Stimulated activated CD4-positive, alpha-beta T cell treated with anti-CD3 and anti-CD28 coated beads, Interleukin-1b, Interleukin-23, amount 100 ng/mL, for 24 hours (primary cell): ENCODE results near the gene KRTAP1-4.
"Not testable (repeated sequence)": the region's sequence is repeated elsewhere in the genome, so short reads cannot be mapped to it uniquely, and the experiment has no call there.

Source experiments
- DNase-seq, 4 experiments: peaks; one replicate each; pipeline ENCODE4 v3.0.0-alpha.2; 2020; ENCODE audit warnings: low read depth in 4 of 4, low spot score in 1 of 4

Gene KRTAP1-4

GRCh38 chr17:41008811-41009210, 21.2 kb downstream of the KRTAP1-4 start, which contains the start of gene KRTAP3-1:
Gene KRTAP3-1, minus strand, starts transcription at chr17:41009128. Its CDS starts 54 bp downstream, at chr17:41009074.
- no peak for DNase-seq

- no peak for DNase-seq
Observed at GRCh38 chr17:41004397-41004796, 25.6 kb downstream of the KRTAP1-4 start.

- no peak for DNase-seq
Observed at GRCh38 chr17:41003926-41004325, 26.1 kb downstream of the KRTAP1-4 start.

GRCh38 chr17:41002814-41003213, 27.2 kb downstream of the KRTAP1-4 start:
- no peak for DNase-seq

- DNase-seq, result no peak
Observed at GRCh38 chr17:41001795-41002194, 28.2 kb downstream of the KRTAP1-4 start.

- not testable (repeated sequence) for DNase-seq
Observed at GRCh38 chr17:40999563-40999962, 30.4 kb downstream of the KRTAP1-4 start, which contains the start of gene KRTAP3-2. Gene KRTAP3-2, minus strand, starts transcription at chr17:40999906. Its CDS starts 53 bp downstream, at chr17:40999853.

GRCh38 chr17:40997361-40997760, 32.6 kb downstream of the KRTAP1-4 start:
- DNase-seq, result no peak

GRCh38 chr17:40996829-40997228, 33.2 kb downstream of the KRTAP1-4 start:
- no peak for DNase-seq

- no peak for DNase-seq
Observed at GRCh38 chr17:40995116-40995515, 34.9 kb downstream of the KRTAP1-4 start.

GRCh38 chr17:40993839-40994238, 36.2 kb downstream of the KRTAP1-4 start, which contains the start of gene KRTAP3-3:
Gene KRTAP3-3, minus strand, starts transcription at chr17:40994164. Its CDS starts 67 bp downstream, at chr17:40994097.
- DNase-seq, result no peak

GRCh38 chr17:40993084-40993483, 36.9 kb downstream of the KRTAP1-4 start:
- DNase-seq, result no peak

- DNase-seq, result no peak
Observed at GRCh38 chr17:40992666-40993065, 37.3 kb downstream of the KRTAP1-4 start.

- DNase-seq, result no peak
Observed at GRCh38 chr17:40986920-40987319, 43.1 kb downstream of the KRTAP1-4 start.

- DNase-seq, result no peak
Observed at GRCh38 chr17:40984226-40984625, 45.8 kb downstream of the KRTAP1-4 start, which contains the start of gene KRT40. Gene KRT40, minus strand, starts transcription at chr17:40984326. Its CDS starts 53 bp downstream, at chr17:40984273.

GRCh38 chr17:40981115-40981514, 48.9 kb downstream of the KRTAP1-4 start:
- no peak for DNase-seq

- DNase-seq, result no peak
Observed at GRCh38 chr17:40980596-40980995, 49.4 kb downstream of the KRTAP1-4 start.

- DNase-seq, result no peak
Observed at GRCh38 chr17:40980117-40980516, 49.9 kb downstream of the KRTAP1-4 start.
